ENCODE data around the gene DENND6B. TPM values are rescaled to one million over a fixed set of nuclear protein-coding genes. Genes with fewer than 3 reads are reported as not detected.

Gene DENND6B
- total and polyA plus RNA-seq, 2 of the 13 experiments (the other 11 are each of a cell fraction or from before 2014, with no cell fraction given), result 0.95 to 3.8 TPM

DNA sequence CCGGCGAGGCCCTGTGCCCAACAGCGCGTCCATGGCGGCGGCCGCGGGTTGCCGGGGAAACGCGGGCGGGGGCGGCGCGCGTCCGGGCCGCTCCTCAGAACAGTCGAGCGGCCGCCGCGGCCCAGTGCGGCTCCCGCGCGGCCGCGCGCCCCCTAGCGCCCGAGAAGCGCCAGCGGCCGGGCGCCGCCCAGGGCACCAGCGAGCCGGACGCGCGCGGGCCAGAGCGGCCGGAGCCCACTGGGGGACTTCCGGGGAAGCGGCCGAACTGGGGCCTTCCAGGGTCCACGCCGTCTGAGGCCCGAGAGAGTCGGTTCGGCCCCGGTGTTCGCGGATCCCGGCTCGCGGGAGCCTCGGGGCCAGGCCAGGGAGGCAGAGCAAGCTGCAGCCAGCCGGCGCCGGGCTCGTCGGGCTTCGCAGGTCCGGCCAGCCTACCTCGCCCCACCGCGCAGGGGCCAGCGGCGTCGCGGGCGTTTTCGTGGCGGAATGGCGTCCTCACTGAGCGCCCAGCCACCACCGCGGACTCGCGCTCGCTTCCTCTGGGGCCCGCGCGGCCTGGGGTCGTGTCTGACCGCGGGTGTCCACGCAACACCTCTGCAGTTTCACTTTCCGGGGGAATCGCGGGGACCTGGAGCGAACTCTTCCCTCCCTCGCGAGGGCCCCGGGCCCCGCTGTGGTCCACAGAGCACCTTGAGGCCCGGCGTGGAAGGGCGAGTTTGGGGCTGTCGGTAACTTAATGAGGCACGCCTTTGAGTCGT, at the start of gene DENND6B (continued):
- TF ChIP-seq, protein P1, sequence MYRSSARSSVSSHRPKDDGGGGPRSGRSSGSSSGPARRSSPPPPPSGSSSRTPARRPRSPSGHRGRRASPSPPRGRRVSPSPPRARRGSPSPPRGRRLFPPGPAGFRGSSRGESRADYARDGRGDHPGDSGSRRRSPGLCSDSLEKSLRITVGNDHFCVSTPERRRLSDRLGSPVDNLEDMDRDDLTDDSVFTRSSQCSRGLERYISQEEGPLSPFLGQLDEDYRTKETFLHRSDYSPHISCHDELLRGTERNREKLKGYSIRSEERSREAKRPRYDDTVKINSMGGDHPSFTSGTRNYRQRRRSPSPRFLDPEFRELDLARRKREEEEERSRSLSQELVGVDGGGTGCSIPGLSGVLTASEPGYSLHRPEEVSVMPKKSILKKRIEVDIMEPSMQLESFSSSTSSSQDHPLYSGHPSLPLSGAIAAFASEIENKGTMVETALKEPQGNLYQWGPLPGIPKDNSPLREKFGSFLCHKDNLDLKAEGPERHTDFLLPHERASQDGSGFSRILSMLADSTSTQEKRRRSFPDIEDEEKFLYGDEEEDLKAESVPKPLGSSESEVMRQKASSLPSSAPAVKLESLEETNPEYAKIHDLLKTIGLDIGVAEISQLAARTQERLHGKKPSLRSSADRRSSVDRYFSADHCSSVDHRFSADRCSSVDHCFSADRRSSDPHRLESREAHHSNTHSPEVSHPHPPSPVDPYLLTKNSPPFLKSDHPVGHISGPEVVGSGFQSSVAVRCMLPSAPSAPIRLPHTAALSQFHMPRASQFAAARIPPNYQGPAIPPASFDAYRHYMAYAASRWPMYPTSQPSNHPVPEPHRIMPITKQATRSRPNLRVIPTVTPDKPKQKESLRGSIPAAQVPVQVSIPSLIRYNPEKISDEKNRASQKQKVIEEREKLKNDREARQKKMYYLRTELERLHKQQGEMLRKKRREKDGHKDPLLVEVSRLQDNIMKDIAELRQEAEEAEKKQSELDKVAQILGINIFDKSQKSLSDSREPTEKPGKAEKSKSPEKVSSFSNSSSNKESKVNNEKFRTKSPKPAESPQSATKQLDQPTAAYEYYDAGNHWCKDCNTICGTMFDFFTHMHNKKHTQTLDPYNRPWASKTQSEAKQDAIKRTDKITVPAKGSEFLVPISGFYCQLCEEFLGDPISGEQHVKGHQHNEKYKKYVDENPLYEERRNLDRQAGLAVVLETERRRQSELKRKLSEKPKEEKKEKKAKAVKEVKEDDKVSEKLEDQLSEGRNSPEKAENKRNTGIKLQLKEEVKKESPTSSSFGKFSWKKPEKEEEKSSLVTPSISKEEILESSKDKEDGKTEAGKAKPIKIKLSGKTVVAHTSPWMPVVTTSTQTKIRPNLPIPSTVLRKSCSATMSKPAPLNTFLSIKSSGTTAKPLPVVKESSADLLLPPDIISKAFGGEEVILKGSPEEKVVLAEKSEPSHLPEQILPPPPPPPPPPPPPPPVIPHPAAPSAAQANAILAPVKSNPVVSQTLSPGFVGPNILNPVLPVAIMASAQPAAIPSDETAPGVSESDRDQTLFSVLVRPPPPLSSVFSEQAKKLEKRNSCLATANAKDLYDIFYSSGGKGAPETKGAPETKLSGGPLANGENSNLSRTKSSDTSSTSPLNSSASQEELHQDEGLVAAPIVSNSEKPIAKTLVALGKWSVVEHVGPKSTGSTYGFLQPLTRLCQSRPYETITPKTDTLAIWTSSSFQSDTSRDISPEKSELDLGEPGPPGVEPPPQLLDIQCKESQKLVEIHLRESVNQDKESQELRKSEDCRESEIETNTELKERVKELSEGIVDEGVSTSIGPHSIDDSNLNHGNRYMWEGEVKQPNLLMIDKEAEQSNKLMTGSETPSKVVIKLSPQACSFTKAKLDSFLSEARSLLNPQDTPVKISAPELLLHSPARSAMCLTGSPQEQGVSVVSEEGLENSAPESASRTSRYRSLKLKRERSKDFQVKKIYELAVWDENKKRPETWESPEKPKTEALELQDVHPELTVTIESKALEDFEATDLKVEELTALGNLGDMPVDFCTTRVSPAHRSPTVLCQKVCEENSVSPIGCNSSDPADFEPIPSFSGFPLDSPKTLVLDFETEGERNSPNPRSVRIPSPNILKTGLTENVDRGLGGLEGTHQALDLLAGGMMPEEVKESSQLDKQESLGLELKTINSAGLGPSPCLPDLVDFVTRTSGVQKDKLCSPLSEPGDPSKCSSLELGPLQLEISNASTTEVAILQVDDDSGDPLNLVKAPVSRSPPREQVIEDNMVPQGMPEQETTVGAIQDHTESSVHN (CRISPR knock-in tag; IDR thresholded peaks at IDR 0.05), result no peak; the same call in 1 of the 2 replicates
- TF ChIP-seq SIX1 (CRISPR knock-in tag; IDR thresholded peaks at IDR 0.05; ENCODE audit: borderline replicate concordance), result no peak
- TF ChIP-seq SIN3A (IDR thresholded peaks at IDR 0.05; ENCODE audit: borderline replicate concordance, low read depth, low read length), result peak; percentile 79; the same call in 1 of the 2 replicates
- TF ChIP-seq, protein P2, sequence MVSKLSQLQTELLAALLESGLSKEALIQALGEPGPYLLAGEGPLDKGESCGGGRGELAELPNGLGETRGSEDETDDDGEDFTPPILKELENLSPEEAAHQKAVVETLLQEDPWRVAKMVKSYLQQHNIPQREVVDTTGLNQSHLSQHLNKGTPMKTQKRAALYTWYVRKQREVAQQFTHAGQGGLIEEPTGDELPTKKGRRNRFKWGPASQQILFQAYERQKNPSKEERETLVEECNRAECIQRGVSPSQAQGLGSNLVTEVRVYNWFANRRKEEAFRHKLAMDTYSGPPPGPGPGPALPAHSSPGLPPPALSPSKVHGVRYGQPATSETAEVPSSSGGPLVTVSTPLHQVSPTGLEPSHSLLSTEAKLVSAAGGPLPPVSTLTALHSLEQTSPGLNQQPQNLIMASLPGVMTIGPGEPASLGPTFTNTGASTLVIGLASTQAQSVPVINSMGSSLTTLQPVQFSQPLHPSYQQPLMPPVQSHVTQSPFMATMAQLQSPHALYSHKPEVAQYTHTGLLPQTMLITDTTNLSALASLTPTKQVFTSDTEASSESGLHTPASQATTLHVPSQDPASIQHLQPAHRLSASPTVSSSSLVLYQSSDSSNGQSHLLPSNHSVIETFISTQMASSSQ (IDR thresholded peaks at IDR 0.05; ENCODE audit: low read depth), result no peak
- TF ChIP-seq, protein P2 (CRISPR knock-in tag; IDR thresholded peaks at IDR 0.05; ENCODE audit: borderline replicate concordance), result no peak
- TF ChIP-seq ZNF770 (CRISPR knock-in tag; IDR thresholded peaks at IDR 0.05), result no peak
- TF ChIP-seq PHF20 (CRISPR knock-in tag; IDR thresholded peaks at IDR 0.05), result peak; percentile 87
- TF ChIP-seq FLYWCH1 (CRISPR knock-in tag; IDR thresholded peaks at IDR 0.05), result peak; percentile 67; the same call in 1 of the 2 replicates
- no peak for TF ChIP-seq ZFP37 (CRISPR knock-in tag; IDR thresholded peaks at IDR 0.05; ENCODE audit: borderline replicate concordance)
- TF ChIP-seq ZNF337 (CRISPR knock-in tag; IDR thresholded peaks at IDR 0.05; ENCODE audit: borderline replicate concordance, low read depth), result peak; percentile 80; the same call in 1 of the 2 replicates
- no peak for TF ChIP-seq ARNT (IDR thresholded peaks at IDR 0.05)
- no peak for TF ChIP-seq HNF4G (IDR thresholded peaks at IDR 0.05; ENCODE audit: borderline replicate concordance, low read depth, low read length)
- TF ChIP-seq HNF4G (CRISPR knock-in tag; IDR thresholded peaks at IDR 0.05; ENCODE audit: borderline replicate concordance, low read depth), result no peak
- TF ChIP-seq ZSCAN9 (CRISPR knock-in tag; IDR thresholded peaks at IDR 0.05; ENCODE audit: borderline replicate concordance), result no peak
- TF ChIP-seq NAIF1 (CRISPR knock-in tag; IDR thresholded peaks at IDR 0.05; ENCODE audit: borderline replicate concordance), result no peak

Measured in HepG2 (cell line).